Measurements from ENCODE around the gene SMURF1. TPM values are rescaled to one million over a fixed set of nuclear protein-coding genes. Genes with fewer than 3 reads are reported as not detected.

The SMURF1 gene
- total and polyA plus RNA-seq, 2 of the 4 experiments (the other 2 are of a cell fraction) = 13.4 to 20.3 TPM

DNA sequence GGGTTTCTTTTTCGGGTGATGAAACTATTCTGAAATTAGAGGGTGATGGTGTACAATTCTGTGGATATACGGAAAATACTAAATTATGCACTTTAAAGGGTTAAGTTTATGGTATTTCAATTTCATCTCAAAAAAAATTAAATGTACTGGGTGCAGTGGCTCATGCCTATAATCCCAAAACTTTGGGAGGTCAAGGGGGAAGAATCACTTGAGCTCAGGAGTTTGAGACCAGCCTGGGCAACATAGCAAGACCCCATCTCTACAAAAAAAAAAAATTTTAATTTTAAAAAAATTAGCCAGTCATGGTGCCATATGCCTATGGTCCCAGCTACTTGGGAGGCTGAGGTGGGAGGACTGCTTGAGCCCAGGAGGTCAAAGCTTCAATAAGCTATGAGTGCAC is 57.0 kb downstream of the SMURF1 start:
- no peak overlapping the region for H2AFZ ChIP-seq (replicated peaks; ENCODE audit: low read length, poor library complexity)
- no peak overlapping the region for H3K4ac ChIP-seq (ENCODE audit: low read depth, low read length)
- no peak overlapping the region for H2BK15ac ChIP-seq (ENCODE audit: low read depth, low read length)
- no peak overlapping the region for H4K91ac ChIP-seq (ENCODE audit: insufficient read depth, low read depth, low read length)
- ATAC-seq (ENCODE audit: low read depth) (no peak), DNase-seq (no peak)
- no peak overlapping the region for H3K4me3 ChIP-seq (ENCODE audit: insufficient read depth, low read depth, low read length)
- BruUV-seq (replicated peaks) = no TSS peak
- dilution Hi-C loops (cut with HindIII; ENCODE audit: low sequenced_read_pairs, unreplicated experiment) (no loop called here), in situ Hi-C loops (cut with MboI; ENCODE audit: low sequenced_read_pairs) (no loop called here), intact Hi-C loops (cut with micrococcal nuclease) (no loop called here)
- no peak overlapping the region for H3K9ac ChIP-seq (ENCODE audit: low read depth, low read length)
- H4K5ac ChIP-seq (ENCODE audit: low read depth, low read length) = no peak overlapping the region
- no CpG with 5 or more reads among the region's 2 CpGs for WGBS, 2 experiments (ENCODE audit: extremely low coverage in 2 of 2, insufficient read length in 1 of 2)
- peaks cover 2% of the 10 kb centered on the region; the same call in 1 of the 2 replicates for H3K36me3 ChIP-seq (ENCODE audit: control insufficient read depth, insufficient read depth, low read length)
- CTCF ChIA-PET = interaction anchor here (1.2 kb wide), 1 partner anchor 25 kb away, joined by 4 read pairs; no protein-coding TSS in a partner anchor
- TF ChIP-seq NFE2L2 (IDR thresholded peaks at IDR 0.05; ENCODE audit: low read depth, low read length) = no peak
- no peak for TF ChIP-seq MAFK (IDR thresholded peaks at IDR 0.05; ENCODE audit: low read depth, low read length)
- TF ChIP-seq, protein P1, sequence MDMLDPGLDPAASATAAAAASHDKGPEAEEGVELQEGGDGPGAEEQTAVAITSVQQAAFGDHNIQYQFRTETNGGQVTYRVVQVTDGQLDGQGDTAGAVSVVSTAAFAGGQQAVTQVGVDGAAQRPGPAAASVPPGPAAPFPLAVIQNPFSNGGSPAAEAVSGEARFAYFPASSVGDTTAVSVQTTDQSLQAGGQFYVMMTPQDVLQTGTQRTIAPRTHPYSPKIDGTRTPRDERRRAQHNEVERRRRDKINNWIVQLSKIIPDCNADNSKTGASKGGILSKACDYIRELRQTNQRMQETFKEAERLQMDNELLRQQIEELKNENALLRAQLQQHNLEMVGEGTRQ (IDR thresholded peaks at IDR 0.05; ENCODE audit: low read depth, low read length) = no peak
- TF ChIP-seq RFX5 (IDR thresholded peaks at IDR 0.05; ENCODE audit: low read depth, low read length) = no peak
- TF ChIP-seq FOS (IDR thresholded peaks at IDR 0.05; ENCODE audit: low read depth, low read length) = no peak
- TF ChIP-seq BHLHE40 (IDR thresholded peaks at IDR 0.05; ENCODE audit: low read depth, low read length) = no peak
- no peak for TF ChIP-seq SMC3 (IDR thresholded peaks at IDR 0.05; ENCODE audit: low read depth, low read length)
- no peak for TF ChIP-seq RAD21 (IDR thresholded peaks at IDR 0.05; ENCODE audit: low read length)
- no peak for TF ChIP-seq MXI1 (IDR thresholded peaks at IDR 0.05; ENCODE audit: borderline replicate concordance, low read depth, low read length)
- TF ChIP-seq, protein P2, sequence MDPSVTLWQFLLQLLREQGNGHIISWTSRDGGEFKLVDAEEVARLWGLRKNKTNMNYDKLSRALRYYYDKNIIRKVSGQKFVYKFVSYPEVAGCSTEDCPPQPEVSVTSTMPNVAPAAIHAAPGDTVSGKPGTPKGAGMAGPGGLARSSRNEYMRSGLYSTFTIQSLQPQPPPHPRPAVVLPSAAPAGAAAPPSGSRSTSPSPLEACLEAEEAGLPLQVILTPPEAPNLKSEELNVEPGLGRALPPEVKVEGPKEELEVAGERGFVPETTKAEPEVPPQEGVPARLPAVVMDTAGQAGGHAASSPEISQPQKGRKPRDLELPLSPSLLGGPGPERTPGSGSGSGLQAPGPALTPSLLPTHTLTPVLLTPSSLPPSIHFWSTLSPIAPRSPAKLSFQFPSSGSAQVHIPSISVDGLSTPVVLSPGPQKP (IDR thresholded peaks at IDR 0.05; ENCODE audit: borderline replicate concordance, low read depth, low read length) = no peak
- TF ChIP-seq RCOR1 (IDR thresholded peaks at IDR 0.05; ENCODE audit: insufficient replicate concordance, low read length) = no peak
- TF ChIP-seq MAZ (IDR thresholded peaks at IDR 0.05; ENCODE audit: borderline replicate concordance, low read depth, low read length) = no peak
- TF ChIP-seq, protein P3, sequence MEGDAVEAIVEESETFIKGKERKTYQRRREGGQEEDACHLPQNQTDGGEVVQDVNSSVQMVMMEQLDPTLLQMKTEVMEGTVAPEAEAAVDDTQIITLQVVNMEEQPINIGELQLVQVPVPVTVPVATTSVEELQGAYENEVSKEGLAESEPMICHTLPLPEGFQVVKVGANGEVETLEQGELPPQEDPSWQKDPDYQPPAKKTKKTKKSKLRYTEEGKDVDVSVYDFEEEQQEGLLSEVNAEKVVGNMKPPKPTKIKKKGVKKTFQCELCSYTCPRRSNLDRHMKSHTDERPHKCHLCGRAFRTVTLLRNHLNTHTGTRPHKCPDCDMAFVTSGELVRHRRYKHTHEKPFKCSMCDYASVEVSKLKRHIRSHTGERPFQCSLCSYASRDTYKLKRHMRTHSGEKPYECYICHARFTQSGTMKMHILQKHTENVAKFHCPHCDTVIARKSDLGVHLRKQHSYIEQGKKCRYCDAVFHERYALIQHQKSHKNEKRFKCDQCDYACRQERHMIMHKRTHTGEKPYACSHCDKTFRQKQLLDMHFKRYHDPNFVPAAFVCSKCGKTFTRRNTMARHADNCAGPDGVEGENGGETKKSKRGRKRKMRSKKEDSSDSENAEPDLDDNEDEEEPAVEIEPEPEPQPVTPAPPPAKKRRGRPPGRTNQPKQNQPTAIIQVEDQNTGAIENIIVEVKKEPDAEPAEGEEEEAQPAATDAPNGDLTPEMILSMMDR (conservative IDR thresholded peaks at IDR 0.05; ENCODE audit: low read depth, low read length) = no peak
- TF ChIP-seq POLR2A (IDR thresholded peaks at IDR 0.05; ENCODE audit: low read depth, low read length) = no peak
- no peak for TF ChIP-seq CHD1 (IDR thresholded peaks at IDR 0.05; ENCODE audit: low read depth, low read length)
- TF ChIP-seq CEBPB (IDR thresholded peaks at IDR 0.05; ENCODE audit: low read depth, low read length) = no peak
- no peak overlapping the region for H4K8ac ChIP-seq (ENCODE audit: low read depth in 2 of 2, low read length in 2 of 2)
- H3K14ac ChIP-seq (replicated peaks; ENCODE audit: low read depth, low read length) = no peak overlapping the region
- H3K9me1 ChIP-seq (ENCODE audit: insufficient read depth, low read length) = peaks cover 16% of the 10 kb centered on the region
- no peak overlapping the region for H3K56ac ChIP-seq (ENCODE audit: extremely low read depth, insufficient read depth, low read length)
- no peak overlapping the region for H2BK120ac ChIP-seq (ENCODE audit: low read depth, low read length)
- no peak overlapping the region for H2BK20ac ChIP-seq (ENCODE audit: low read depth, low read length)
- H3K27me3 ChIP-seq (ENCODE audit: control insufficient read depth, insufficient read depth, low read length) = no peaks in the 10 kb centered on the region
- H2AK5ac ChIP-seq (ENCODE audit: low read depth, low read length) = no peak overlapping the region
- no peak overlapping the region for H3K27ac ChIP-seq (ENCODE audit: insufficient read depth, low read length)
- H3K18ac ChIP-seq (ENCODE audit: low read depth, low read length) = no peak overlapping the region
- H3K4me2 ChIP-seq (ENCODE audit: low read depth, low read length) = no peak overlapping the region
- no peak overlapping the region for H2AK9ac ChIP-seq (replicated peaks; ENCODE audit: low read depth, low read length, poor library complexity)
- H4K20me1 ChIP-seq (ENCODE audit: insufficient read depth, low read length) = peaks cover 59% of the 10 kb centered on the region
- no peak overlapping the region for H3K23ac ChIP-seq (ENCODE audit: low read depth, low read length)
- no peaks in the 10 kb centered on the region for H3K9me3 ChIP-seq (ENCODE audit: control insufficient read depth, insufficient read depth, low read length)
- H2BK5ac ChIP-seq (ENCODE audit: low read depth, low read length, poor library complexity, severe bottlenecking) = no peak overlapping the region
- H3K79me1 ChIP-seq (ENCODE audit: low read depth in 1 of 2, low read length in 2 of 2) = peaks cover 32 to 79% of the 10 kb centered on the region in 2 experiments
- POLR2A ChIA-PET (ENCODE audit: unreplicated experiment) = no interaction called here
- H3K4me1 ChIP-seq (ENCODE audit: control insufficient read depth, insufficient read depth, low read length) = peaks cover 9% of the 10 kb centered on the region
